GM18867 (cell line): Measurements from ENCODE around the gene PLD6.

Experiments
- ATAC-seq: cut with Tn5 transposase; IDR thresholded peaks from one replicate; pipeline ENCODE4 v1.9.1; 2021; ENCODE audit warnings: mild to moderate bottlenecking, moderate library complexity; ENCODE audit not compliant: unreplicated experiment

Gene PLD6

DNA sequence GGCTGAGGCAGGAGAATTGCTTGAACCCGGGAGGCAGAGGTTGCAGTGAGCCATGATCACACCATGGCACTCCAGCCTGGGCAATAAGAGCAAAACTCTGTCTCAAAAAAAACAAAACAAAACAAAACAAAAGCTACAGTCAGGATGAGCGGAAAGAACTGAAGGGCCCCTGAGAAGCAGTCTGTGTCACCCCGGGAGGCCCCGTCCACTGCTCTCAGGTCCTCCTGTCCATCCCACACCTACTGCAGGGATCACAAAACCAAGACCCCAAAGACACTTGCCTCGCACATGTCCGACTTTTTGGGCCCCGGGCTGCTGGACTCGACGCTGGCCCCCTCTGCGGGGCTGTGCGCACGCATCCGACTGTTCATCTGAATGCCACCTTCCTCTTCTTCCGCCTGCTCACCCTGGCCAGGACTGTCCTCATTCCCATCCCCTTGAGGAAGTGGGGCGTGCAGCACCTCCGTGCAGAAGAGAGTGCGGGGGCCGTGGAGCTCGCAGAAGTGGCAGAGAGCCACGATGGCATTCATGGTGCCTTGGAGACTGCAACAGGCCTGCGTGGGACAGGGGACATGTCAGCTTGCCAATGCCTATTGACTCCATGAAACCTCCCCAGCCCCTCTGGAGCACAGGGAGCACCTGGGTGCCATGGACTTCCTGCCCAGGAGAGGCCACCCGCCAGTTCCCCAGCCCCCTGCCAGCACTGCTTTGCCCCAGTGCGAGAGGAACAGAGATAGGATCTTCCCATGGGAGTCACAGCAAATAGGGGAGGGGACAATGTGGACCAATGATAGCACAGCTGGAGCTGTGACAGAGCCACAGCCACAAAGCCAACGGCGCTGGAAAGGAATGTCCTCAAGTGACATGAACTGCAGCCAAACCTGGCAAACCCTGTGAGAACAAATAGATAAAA, 21.7 kb upstream of the PLD6 start:
- ATAC-seq, result no peak

DNA sequence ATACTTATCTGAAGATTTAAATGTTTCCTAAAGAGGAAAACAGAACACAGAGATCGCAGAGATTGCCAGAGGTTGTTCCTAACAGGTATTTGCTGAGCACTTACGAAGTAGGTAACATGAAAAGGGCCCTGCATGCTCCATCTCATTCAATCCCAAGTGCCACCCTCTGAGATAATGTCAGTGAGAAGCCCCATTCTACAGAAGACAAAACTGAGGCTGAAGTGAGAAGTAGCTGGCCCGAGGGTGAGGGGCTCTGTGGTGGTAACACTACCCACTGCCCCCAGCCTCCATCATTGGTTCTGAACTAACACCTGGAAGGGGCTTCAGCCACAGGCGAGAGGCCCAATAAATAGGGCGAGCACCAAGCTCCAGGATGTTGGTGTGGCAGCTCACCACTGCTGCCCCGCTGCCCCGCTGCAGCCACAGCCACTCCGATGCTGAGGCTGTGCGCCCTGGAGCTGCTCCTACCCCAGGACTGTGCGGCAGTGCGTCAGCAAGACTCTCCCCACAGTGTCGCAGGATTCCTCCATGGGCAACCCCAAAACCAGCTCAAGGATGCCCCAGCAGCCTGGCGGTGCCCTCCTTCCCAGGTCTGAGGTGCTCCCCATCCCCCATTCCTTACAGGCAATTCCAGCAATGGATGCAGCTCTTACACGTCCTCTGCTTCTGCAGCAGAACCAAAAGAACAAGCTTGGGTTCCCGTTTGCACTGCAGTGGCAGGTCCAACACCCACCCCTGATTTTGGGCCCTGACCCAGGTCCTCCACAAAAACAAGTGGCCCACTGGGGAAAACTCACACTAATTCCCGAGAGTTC, 20.5 kb upstream of the PLD6 start:
- ATAC-seq, result no peak

DNA sequence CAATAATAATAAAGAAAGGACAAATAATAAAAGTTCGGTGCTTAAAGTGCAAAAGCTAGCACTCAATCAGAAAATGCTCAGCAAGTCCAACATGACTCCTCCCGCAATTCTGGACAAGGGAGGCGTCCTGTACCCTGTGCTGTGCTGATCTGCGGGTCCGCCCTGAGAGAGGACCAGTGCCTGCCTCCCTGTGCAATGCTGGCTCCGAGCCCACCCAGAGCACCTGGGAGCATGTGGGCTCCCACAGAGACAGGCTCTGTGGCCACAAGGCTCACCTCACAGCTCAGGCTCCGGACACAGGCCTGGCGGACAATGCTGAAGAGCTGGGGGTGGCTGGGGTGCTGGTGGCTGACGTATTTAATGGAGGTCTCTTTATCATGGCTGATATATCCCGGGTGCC, 19.8 kb upstream of the PLD6 start:
- ATAC-seq, result no peak

DNA sequence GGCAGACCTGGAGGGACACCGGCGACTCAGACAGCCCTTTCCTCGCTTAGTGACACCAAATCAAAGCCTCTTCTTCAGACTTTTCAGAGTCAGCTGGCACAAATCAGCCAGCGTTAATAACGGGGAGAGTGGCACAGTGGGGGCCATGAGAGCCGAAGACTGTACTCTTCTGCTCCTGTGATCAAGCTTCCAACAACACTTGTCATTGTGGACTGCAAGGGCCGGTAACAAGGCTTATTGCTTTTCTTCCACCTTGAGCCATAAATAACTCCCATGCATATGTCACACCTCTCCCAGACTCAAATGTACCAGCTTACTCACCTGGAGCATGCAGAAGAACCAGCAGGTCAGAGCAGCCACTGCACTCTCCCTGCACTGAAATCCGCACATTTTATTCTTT, 18.0 kb upstream of the PLD6 start:
- no peak for ATAC-seq

DNA sequence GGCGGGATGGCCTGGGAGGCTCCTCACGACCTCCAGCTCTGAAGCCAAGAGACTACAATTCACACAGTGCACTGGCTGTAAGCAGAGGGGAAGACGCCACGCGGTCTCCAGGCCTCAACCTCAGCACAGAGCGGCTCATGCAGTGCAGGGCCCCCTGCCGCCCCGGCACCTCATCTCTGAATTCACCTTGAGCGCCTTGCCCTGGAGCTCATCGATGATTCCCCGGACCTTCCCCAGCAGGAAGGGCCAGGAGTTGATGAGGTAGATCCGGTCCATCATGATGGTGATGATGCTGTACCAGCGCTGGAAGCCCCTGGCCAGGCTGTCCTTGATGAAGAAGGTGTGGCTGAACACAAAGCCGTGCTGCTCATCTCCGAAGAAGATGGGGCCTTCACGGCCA, 17.6 kb upstream of the PLD6 start:
- ATAC-seq, result no peak

DNA sequence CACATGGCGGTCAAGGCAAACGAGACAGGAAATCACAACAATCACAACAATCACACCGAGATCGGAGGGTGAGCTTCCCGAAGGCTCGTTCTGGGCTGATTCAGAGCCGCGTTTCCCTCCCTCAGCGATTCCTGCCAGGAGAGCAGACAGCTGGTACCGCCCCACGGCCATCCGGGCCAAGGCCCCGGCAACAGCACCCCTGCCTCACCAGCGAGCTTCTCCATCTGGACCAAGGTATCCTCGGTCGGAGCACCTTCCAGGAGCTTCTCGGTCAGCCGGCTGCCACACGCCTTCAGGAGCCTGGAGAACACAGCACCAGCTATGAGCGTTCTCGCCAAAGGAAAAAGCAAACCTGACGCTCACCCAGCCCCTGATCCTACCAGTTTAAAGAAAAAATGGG, 15.2 kb upstream of the PLD6 start:
- no peak for ATAC-seq

DNA sequence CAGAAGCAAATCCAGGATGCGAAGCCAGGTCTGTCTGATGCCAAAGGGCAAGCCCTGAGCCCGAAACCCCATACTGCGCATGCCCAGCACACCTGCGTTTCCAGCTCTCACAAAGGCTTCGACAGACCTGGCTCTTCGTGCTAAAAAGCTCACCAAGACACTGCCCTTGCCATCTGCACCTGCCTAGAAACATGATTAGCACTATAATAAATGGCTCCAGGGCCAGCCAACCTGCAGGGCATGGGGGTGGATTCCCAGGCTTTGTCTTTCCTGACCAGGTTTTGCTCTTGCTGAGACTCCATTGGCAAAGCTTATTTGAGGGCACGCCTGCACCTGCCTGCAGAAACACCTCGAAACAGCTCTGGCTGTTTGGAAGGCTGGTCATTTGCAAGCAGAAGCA, 14.4 kb upstream of the PLD6 start:
- ATAC-seq, result no peak

DNA sequence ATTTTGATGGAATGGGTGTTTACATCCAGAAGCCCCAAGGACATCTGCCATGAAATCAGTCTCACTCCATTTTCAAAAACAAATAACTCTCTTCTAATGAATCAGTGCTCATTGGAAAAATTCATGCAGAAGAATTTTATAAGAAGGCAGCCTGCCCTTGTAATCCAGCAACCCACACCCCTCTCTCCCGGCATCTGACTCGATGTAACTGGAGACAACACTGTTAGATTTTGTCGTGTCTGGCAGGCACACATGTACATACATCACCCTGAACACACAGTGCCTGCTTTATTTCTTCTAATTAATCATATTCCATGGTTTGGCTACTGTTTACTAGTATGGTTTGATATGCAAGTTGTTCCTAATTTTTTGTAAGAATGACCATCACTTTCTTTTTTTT, 11.9 kb upstream of the PLD6 start:
- no peak for ATAC-seq

DNA sequence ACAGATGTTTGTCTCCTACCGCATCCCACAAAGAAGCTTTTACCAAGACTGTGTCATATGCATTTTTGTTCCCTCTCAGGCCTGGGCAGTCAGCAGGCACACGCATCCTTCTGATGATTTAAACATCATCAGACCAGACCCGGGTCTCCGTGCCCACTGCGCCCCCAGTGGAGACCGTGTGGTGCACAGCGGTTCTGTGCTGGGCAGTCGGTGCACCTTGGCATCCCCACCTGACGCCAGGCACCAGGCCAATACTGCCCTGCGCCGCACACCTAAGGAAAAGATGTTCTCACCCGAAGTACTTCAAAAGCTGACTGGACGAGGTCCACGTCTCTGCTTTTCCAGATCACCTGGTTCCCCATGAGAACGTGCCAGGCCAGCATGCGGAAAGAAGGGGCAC, 10.6 kb upstream of the PLD6 start:
- no peak for ATAC-seq

DNA sequence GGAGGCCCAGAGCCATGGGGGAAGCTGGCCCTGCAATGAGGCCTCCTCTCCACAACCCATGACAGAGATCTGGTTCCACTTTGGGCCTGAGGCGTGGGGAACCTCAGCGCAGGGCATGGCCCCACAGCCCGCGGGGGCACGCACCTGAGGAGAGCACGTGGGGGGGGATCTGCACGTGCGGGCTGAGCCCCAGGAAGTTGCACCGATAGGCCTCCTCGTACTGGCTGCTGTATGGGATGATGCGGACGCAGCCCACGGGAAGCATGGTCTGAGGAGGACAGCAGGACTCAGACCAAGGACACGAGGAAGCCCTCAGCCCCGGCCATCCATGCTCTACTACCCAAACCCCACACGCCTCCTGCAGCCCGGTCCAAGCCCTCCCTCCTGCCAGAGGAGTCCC, 10.1 kb upstream of the PLD6 start:
- ATAC-seq, result no peak

DNA sequence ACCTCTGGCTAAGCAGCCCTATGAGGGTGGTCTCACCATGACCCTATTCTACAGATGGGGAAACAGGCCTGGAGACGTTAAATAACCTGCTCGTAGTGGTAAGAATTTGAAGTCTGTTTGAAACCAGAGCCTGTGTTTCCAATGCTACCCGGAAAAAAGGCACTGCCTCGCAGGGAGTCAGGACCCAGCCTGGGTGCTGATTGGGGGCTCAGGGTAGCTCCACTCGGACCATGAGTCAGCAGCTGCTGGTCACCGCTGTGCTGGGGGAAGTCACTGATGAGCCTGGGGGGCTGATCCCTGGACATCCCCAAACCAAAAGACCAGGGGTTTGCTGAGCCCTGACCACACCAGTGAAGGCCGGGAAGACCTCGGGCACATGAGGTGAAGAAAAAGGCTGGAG, 9.4 kb upstream of the PLD6 start:
- ATAC-seq, result no peak

DNA sequence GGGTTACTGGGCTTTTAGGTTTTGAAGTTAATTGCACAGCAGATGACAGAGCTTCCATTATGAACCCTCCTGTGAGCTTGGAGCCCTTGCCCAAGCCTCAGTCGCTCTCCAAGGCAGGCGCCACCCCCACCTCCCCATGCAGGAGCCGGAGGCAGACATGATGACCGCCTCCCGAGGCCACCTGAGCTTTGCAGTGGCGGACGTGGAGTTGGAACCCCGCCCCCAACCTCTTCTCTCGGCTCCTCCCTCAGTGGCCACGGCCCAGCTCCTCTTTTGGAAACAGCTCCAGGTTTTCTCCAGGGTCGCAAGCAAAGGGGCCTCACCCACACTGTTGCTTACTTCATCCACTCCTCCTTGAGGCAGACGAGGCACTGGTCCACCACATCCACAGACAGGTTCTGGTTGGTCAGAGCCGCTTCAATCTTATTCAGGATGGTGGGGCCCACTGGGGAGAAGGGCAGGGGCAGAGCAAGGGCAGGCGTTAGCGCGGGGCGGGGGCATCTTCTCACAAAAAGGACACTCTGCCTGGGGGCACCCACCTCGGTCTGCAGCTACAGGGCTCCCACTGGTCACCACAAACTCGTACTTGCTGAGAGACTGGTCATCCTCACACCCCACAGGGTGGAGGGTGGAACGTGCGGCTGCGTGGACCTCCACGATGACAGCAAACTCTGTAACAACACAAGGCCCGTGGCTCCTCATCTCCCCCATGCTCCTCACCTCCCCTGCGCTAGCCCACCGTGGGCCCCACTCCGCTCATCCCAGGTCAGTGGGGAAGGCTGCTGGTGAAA, 8.7 kb upstream of the PLD6 start:
- no peak for ATAC-seq

DNA sequence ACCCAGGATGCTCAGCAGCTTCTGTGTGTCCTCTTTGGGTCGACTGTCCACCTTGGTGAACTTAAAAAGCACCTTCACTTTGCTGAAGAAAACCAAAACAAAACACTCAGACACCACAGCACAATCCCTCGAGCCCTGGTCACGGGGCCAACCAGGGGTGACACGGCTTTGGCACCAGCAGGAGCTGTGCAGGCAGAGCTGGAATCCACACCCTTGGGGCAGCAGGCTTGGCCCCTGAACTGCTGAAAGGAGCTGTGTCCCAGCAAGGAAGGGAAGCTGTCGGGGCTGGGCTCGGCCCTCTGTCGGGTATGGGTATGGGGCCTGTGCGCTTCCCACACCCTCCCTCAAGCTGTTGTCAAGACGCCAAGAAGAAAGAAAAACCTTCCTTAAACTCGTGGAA, 7.6 kb upstream of the PLD6 start:
- ATAC-seq, result no peak

DNA sequence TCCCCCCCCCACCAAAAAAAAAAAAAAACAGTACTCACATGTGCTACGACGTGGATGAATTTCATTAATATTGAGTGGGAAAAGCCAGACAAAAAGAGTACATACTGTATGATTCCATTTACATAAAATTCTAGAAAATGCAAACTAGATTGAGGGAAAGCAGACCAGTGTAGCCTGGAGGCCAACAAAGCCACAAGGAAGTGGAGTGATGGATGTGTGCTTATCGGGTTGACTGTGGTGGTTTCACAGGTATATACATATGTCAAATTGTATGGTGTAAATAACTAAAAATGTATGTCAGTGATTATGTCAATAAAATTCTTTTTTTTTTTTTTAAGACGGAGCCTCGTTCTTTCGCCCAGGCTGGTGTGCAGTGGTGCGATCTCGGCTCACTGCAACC, 1.9 kb upstream of the PLD6 start:
- ATAC-seq, result no peak

DNA sequence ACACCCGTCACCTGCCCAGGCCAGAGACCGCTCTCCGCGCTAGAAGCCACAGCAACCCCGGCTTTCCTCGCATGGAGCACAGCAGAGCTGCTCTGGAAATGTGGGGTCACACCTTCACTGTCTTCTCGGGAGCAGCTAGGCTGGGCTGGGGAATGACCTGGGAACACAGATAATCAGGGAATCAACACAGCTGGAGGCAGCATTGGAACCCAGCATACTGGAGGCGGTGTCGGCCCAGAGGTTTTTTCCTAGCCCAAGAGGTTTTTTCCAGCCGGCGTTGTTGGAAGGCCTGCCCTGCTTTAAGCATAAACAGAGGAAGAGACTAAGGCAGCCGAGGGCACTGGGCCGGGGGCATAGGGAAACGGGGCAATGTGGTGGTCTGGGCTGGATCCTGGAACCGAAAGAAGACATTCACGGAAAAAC, 791 bp upstream of the PLD6 start:
- no peak for ATAC-seq

DNA sequence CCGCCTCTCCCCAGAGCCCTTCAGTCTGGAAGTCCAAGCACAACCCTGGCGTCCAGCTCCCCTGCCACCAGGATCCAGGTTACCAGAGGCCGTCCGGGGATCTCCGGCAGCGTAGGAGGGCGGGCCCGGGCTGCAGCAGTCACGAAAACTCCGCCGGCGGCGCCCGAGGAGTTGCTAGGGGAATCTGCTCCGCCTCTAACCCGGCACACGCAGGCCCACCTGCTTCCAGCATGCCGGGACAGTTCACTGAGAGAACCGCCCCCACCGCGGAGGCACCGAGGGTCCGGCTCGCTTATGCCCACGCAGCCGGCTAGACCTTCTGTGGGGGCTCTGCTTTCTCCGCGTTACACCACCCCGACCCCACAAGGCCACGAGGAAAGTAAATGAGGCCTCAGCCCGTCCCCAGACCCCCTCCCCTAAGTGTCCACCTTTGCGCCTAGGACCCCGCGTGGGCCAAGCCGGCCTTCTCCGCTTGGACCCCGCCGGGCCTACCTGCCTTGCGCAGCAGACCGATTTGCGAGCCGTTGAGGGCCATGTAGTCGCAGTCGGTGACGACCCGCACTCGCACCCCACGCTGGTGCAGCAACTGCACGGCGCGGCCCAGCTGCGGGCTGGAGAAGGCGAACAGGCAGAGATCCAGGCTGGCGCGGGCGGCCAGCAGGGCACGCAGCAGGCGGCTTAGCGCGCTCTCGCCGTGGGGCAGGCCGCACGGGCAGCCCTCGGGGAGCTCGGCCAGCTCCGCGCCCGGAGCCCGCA, 587 bp downstream of the PLD6 start:
- ATAC-seq, result peak; percentile 34

DNA sequence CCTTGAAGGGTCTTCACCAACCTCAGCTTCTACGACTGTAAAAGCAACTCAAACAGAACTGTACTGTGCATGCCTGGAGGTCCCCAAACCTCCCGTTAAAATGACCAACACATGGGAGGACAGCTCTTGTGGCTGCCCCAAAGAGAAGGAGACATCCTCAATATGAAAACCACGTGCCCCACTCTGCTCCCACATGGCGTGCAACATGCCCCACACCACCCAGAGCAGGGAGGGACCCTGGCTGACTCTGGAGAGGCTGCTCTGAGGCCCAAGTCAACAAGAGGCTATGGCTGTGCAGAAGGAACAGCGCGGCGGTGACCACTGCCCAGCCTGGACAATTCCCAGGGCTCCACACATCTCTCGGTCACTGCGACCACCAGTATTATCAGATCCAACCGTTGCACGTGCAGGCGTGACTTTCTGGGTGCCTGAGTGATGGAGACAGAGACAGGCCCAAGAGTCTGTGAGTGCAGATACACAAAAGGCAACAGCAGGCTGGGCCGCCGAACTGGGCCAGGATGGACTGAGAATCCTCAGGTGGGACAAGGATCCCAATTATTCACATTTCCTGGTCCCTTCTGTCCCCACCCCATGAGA, 1.4 kb downstream of the PLD6 start:
- no peak for ATAC-seq

DNA sequence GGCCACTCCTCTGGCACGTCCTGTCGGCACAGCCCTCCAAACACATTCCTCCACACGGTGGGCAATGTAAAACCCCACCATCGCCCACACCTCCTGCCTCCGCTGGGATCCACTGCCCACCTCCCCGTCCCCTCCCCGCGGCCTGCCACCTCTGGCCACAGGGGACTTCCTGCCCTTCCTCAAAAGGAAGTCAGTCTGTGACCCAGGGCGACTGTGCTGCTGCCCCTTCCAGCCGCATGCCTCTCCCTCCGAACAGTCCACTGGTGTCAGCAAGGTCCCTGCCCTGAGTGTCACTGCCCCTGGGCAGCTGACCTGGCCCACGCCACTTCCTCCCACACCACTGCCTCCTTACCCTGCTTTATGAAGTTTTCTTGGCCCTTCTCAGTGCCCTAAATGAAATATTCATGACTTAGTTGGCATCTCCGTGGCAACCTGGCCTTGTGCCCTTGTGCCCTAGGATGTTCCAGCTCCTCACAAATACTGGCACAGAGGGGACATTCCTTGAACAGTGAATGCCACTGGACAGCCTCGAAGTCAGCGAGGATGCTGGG, 2.0 kb downstream of the PLD6 start:
- ATAC-seq, result no peak

DNA sequence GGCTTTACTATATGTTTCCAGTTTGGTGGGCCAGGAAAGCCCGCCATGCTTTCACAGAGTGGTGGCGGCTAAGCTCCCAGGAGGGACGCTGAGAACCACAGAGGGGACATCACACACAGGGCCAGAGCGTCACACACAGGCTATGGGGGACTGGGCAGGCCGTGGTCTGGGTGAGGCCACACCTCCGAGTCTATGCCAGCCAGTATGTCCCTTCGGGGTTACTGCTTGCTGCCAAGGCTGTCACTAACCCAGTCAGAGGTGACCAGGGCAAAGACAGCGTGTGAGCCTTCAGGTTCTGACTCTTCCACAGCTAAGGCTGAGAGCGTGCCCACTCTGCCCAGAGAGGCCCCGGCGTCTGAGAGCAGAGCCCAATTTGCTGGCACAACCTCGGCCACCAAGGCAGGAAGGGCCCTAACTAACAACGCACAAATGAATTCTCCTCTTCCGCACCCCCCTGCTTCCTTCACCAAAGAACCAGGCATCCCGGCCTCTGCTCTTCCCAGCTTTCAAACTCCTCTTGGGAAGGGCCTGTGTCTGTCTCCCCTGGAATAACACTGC, 2.9 kb downstream of the PLD6 start:
- no peak for ATAC-seq

DNA sequence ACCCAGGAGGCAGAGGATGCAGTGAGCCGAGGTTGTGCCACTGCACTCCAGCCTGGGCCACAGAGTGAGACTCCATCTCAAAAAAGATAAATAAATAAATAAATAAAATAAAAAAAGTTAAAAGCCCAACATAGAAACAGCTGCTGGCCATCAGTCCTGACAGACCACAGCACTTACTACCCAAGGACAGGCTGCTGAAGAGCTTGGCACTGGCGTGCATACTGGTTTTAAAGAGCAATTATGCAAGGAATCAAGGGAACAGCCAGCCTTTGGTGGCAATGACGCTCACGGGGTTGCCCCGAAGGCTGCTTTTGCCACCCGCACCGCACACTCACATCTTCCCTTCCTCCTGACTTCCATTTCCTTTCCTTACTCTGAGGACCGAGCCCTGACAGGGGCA, 4.2 kb downstream of the PLD6 start:
- no peak for ATAC-seq
